NCI-H1105 (cell line): Measurements from ENCODE around the gene AASDH.
"Not testable (repeated sequence)": the region's sequence is repeated elsewhere in the genome, so short reads cannot be mapped to it uniquely, and the experiment has no call there.

Experiments used
- DNase-seq: peaks from one replicate; lab custom pipeline; 2025; lab: John Stamatoyannopoulos, UW

Gene AASDH

GRCh38 chr4:56400560-56400959 is 13.3 kb upstream of the AASDH start:
- no peak for DNase-seq

GRCh38 chr4:56391270-56391669 is 4.0 kb upstream of the AASDH start:
- no peak for DNase-seq

GRCh38 chr4:56389558-56389957 is 2.3 kb upstream of the AASDH start:
- DNase-seq = no peak

GRCh38 chr4:56388306-56388705 is 1.0 kb upstream of the AASDH start:
- no peak for DNase-seq

GRCh38 chr4:56386091-56386490 is 1.2 kb downstream of the AASDH start:
- DNase-seq = no peak

GRCh38 chr4:56375458-56375857 is 11.8 kb downstream of the AASDH start:
- no peak for DNase-seq

- no peak for DNase-seq
Measured at GRCh38 chr4:56374956-56375355, 12.3 kb downstream of the AASDH start.

- no peak for DNase-seq
Measured at GRCh38 chr4:56372774-56373173, 14.5 kb downstream of the AASDH start.

- no peak for DNase-seq
Measured at GRCh38 chr4:56371426-56372220, 15.7 kb downstream of the AASDH start.

GRCh38 chr4:56370377-56370776 is 16.9 kb downstream of the AASDH start:
- no peak for DNase-seq

GRCh38 chr4:56362981-56363380 is 24.3 kb downstream of the AASDH start:
- DNase-seq = not testable (repeated sequence)

GRCh38 chr4:56360071-56360470 is 27.2 kb downstream of the AASDH start:
- no peak for DNase-seq

- no peak for DNase-seq
Measured at GRCh38 chr4:56356650-56357049, 30.6 kb downstream of the AASDH start.

- DNase-seq = no peak
Measured at GRCh38 chr4:56348576-56348975, 38.7 kb downstream of the AASDH start.

- DNase-seq = no peak
Measured at GRCh38 chr4:56345458-56345857, 41.8 kb downstream of the AASDH start.

- DNase-seq = no peak
Measured at GRCh38 chr4:56342746-56343145, 44.5 kb downstream of the AASDH start.

- DNase-seq = no peak
Measured at GRCh38 chr4:56330691-56331090, 56.6 kb downstream of the AASDH start.

- DNase-seq = no peak
Measured at GRCh38 chr4:56326363-56326762, 60.9 kb downstream of the AASDH start.

- DNase-seq = no peak
Measured at GRCh38 chr4:56324011-56324610, 63.2 kb downstream of the AASDH start.

GRCh38 chr4:56323327-56323726 is 64.0 kb downstream of the AASDH start:
- DNase-seq = no peak

- no peak for DNase-seq
Measured at GRCh38 chr4:56321251-56321650, 66.0 kb downstream of the AASDH start.

GRCh38 chr4:56320293-56320692 is 67.0 kb downstream of the AASDH start:
- no peak for DNase-seq

GRCh38 chr4:56318555-56318954 is 68.7 kb downstream of the AASDH start:
- no peak for DNase-seq

- no peak for DNase-seq
Measured at GRCh38 chr4:56317749-56318148, 69.5 kb downstream of the AASDH start.
